ENCODE data around the gene PHLPP2.

DNA sequence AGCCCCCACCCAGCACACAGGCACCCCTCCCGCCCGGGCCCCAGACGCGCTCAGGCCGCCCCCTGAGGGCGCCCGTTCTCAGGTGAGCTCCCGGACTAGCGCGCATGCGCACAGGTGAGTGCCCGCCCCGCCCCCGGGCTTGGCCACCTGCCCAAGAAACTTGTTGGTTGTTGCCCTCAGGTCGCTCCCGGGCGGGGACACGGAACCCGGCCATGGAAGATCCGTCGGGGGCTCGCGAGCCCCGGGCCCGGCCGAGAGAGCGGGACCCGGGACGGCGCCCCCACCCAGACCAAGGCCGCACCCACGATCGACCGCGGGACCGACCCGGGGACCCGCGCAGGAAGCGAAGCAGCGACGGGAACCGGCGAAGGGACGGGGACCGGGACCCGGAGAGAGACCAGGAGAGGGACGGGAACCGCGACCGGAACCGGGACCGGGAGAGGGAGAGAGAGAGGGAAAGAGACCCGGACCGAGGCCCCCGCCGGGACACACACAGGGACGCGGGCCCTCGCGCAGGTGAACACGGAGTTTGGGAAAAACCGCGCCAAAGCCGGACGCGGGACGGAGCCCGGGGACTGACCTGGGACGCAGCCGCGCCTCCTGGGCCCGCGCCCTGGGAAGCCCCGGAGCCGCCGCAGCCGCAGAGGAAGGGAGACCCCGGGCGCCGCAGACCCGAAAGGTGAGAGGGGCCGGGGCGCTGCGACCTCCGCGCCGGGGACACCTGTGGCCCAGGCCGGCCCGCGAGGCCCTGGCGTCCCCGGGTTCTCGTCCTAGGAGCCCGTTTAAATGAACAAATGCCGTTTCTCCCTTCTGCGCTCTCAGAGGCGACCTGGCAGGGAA is 98.3 kb downstream of the PHLPP2 start, which contains the start of gene MARVELD3:
- TF ChIP-seq ZNF274 (IDR thresholded peaks at IDR 0.05; ENCODE audit: low read depth, low read length) = no peak
- TF ChIP-seq YY1 (IDR thresholded peaks at IDR 0.05; ENCODE audit: insufficient read depth, insufficient read length) = no peak

Data from NT2/D1 (cell line).